Kidney epithelial cell (primary cell): ENCODE measurements around the gene SRGAP2B. TPM values are rescaled to one million over a fixed set of nuclear protein-coding genes. Genes with fewer than 3 reads are reported as not detected.
"Not testable (repeated sequence)": the region's sequence is repeated elsewhere in the genome, so short reads cannot be mapped to it uniquely, and the experiment has no call there.

Experiments used
- DNase-seq: peaks from one replicate; pipeline ENCODE4 v3.0.0-alpha.2; 2010; ENCODE audit warnings: low read depth
- H3K27me3 ChIP-seq: 2 replicates; pipeline ENCODE4 v1.6.0; 2011; ENCODE audit warnings: low read length; ENCODE audit not compliant: control insufficient read depth, insufficient read depth
- H3K36me3 ChIP-seq: 2 replicates; pipeline ENCODE4 v1.5.1; 2011; ENCODE audit warnings: low read length; ENCODE audit not compliant: control insufficient read depth, insufficient read depth
- H3K4me3 ChIP-seq: 2 replicates; pipeline ENCODE4 v1.5.1; 2011; ENCODE audit warnings: low read depth, mild to moderate bottlenecking, control low read depth, low read length
- total RNA-seq: library from RNA; depleted of rRNA; stranded (reverse); fragments of >200 nt; gene quantifications from 2 replicates; pipeline ENCODE4 v1.2.3, GENCODE V29; 2015

The SRGAP2B gene
- total RNA-seq, 1 donor from 2014 or later = 11.4 TPM

GRCh38 chr1:145066486-145066885 is 28.6 kb downstream of the SRGAP2B start:
- H3K4me3 ChIP-seq, DNase-seq, H3K27me3 ChIP-seq, H3K36me3 ChIP-seq: not testable (repeated sequence)

- not testable (repeated sequence) for H3K27me3 ChIP-seq, DNase-seq, H3K36me3 ChIP-seq, H3K4me3 ChIP-seq
Measured at GRCh38 chr1:145065194-145065826, 29.8 kb downstream of the SRGAP2B start.

GRCh38 chr1:145063941-145064648 is 31.0 kb downstream of the SRGAP2B start:
- not testable (repeated sequence) for H3K27me3 ChIP-seq, H3K36me3 ChIP-seq

GRCh38 chr1:145063285-145063684 is 31.8 kb downstream of the SRGAP2B start:
- not testable (repeated sequence) for H3K27me3 ChIP-seq, H3K4me3 ChIP-seq, DNase-seq, H3K36me3 ChIP-seq

More at GRCh38 chr1:145063941-145064648, 31.0 kb downstream of the SRGAP2B start:
- H3K4me3 ChIP-seq, DNase-seq: not testable (repeated sequence)

- not testable (repeated sequence) for H3K27me3 ChIP-seq, DNase-seq, H3K4me3 ChIP-seq, H3K36me3 ChIP-seq
Measured at GRCh38 chr1:145058184-145058583, 36.9 kb downstream of the SRGAP2B start.

GRCh38 chr1:145055217-145055760 is 39.8 kb downstream of the SRGAP2B start:
- H3K36me3 ChIP-seq, DNase-seq, H3K4me3 ChIP-seq, H3K27me3 ChIP-seq: not testable (repeated sequence)

GRCh38 chr1:145053428-145053827 is 41.7 kb downstream of the SRGAP2B start:
- not testable (repeated sequence) for H3K4me3 ChIP-seq, H3K27me3 ChIP-seq, H3K36me3 ChIP-seq, DNase-seq

- DNase-seq, H3K36me3 ChIP-seq: not testable (repeated sequence)
Measured at GRCh38 chr1:145052019-145052776, 42.9 kb downstream of the SRGAP2B start.

GRCh38 chr1:145048181-145048856 is 46.8 kb downstream of the SRGAP2B start:
- H3K4me3 ChIP-seq, DNase-seq, H3K36me3 ChIP-seq, H3K27me3 ChIP-seq: not testable (repeated sequence)

More at GRCh38 chr1:145052019-145052776, 42.9 kb downstream of the SRGAP2B start:
- H3K4me3 ChIP-seq, H3K27me3 ChIP-seq: not testable (repeated sequence)

GRCh38 chr1:145047553-145047952 is 47.6 kb downstream of the SRGAP2B start:
- not testable (repeated sequence) for DNase-seq, H3K4me3 ChIP-seq, H3K27me3 ChIP-seq, H3K36me3 ChIP-seq

- not testable (repeated sequence) for H3K4me3 ChIP-seq, DNase-seq, H3K36me3 ChIP-seq, H3K27me3 ChIP-seq
Measured at GRCh38 chr1:145045571-145046273, 49.4 kb downstream of the SRGAP2B start.

GRCh38 chr1:145041519-145041918 is 53.6 kb downstream of the SRGAP2B start:
- not testable (repeated sequence) for H3K4me3 ChIP-seq, H3K27me3 ChIP-seq, DNase-seq, H3K36me3 ChIP-seq

- H3K27me3 ChIP-seq, DNase-seq, H3K4me3 ChIP-seq, H3K36me3 ChIP-seq: not testable (repeated sequence)
Measured at GRCh38 chr1:145036019-145036418, 59.1 kb downstream of the SRGAP2B start.

GRCh38 chr1:145033523-145033922 is 61.6 kb downstream of the SRGAP2B start:
- DNase-seq, H3K36me3 ChIP-seq, H3K27me3 ChIP-seq, H3K4me3 ChIP-seq: not testable (repeated sequence)
